Left ventricle myocardium superior (tissue), 1 donor: ENCODE data around the gene CYTH4. TPM values are rescaled to one million over a fixed set of nuclear protein-coding genes. Genes with fewer than 3 reads are reported as not detected.

Experiments
- ATAC-seq: fragments of 200-7000 bp; cut with Tn5 transposase; one replicate; pipeline ENCODE4 v1.9.1; 2020; ENCODE audit warnings: mild to moderate bottlenecking, moderate library complexity
- DNase-seq: peaks from one replicate; pipeline ENCODE4 v3.0.0-alpha.2; 2020
- intact Hi-C: fragments of 100-400 bp; cut with micrococcal nuclease; formaldehyde crosslinking; loops from one replicate; pipeline ENCODE4 v1.11.0; 2022
- total RNA-seq: library from RNA; stranded (reverse); fragmentation: NEBNext Ultra II Directional; extraction: Animal tissue kit (Norgen Biotek cat#: 25700); gene quantifications from one replicate; pipeline ENCODE4 v1.2.1, GENCODE V29; 2021
- donor health status: DM: no; HTN: yes; CAD: no; lungs with severe emphysema.

CYTH4 gene
- total RNA-seq, 1 donor from 2014 or later, result 6.2 TPM

- intact Hi-C loops, result no loop called here
Observed at GRCh38 chr22:37266581-37267134, 15.7 kb upstream of the CYTH4 start.

DNA sequence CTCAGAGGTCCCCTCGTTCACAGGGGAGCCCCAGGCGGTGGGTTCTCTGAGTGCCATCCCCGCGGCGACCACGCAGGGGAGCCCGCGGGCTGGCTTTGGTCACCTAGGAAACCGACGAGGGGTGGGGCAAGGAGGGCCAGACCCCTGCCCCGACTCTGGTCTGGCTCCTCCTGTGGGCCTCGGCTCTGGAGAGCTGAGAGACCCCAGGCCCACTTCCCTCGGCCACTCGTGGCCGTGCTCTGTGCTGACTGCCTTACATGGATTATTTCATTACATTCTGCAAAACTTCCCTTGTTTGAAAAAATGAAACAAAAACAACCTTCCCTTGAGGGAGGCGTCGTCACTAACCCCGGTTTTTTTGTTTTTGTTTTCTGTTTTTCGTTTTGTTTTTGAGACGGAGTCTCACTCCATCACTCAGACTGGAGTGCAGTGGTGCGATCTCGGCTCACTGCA is 15.1 kb upstream of the CYTH4 start:
- intact Hi-C loops, result no loop called here
- ATAC-seq (peak; percentile 75), DNase-seq (peak; percentile 71)

More at GRCh38 chr22:37266581-37267134, 15.7 kb upstream of the CYTH4 start:
- ATAC-seq, result peak; percentile 16
- DNase-seq, result peak; percentile 13

GRCh38 chr22:37267661-37268413 is 14.5 kb upstream of the CYTH4 start:
- ATAC-seq (peak; percentile 27), DNase-seq (peak; percentile 25)
- intact Hi-C loops, result no loop called here

GRCh38 chr22:37269936-37270678 is 12.2 kb upstream of the CYTH4 start:
- peak; percentile 30 for ATAC-seq
- DNase-seq, result peak; percentile 6
- intact Hi-C loops, result no loop called here

DNA sequence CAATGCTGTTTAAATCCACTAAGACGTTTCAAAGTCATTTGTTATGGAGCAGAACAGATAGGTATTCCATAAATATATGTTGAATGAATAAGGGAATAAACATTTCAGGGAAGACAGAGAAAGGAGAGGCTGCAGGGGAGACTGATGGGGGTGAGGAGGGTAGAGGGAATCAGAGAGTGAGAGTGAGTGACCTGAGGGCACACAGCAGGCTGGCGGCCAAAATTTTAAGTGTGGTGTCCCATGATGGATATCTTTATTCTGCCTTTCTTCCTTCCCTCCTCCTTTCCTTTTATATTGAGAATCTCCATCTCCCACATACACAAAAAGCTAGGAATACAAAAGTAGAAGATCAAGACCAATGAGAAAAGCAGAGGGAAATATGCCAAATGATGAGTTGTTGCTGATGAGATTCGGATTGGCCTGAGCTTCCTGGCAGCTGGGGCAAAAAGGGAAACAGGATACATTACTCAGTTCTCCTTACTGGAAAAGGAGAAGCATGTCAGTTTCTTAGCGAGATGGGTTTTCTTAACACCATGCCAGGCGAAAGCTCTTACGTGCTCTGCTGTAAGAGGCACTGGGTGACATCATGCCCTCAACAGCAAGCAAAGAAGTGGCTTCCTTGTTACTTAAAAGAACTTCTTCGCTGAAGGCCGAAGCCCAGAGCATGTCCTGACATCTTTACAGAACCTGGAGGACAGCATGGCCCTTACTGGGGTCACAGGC is 11.2 kb upstream of the CYTH4 start:
- DNase-seq (peak; percentile 27), ATAC-seq (peak; percentile 57)
- intact Hi-C loops, result no loop called here

DNA sequence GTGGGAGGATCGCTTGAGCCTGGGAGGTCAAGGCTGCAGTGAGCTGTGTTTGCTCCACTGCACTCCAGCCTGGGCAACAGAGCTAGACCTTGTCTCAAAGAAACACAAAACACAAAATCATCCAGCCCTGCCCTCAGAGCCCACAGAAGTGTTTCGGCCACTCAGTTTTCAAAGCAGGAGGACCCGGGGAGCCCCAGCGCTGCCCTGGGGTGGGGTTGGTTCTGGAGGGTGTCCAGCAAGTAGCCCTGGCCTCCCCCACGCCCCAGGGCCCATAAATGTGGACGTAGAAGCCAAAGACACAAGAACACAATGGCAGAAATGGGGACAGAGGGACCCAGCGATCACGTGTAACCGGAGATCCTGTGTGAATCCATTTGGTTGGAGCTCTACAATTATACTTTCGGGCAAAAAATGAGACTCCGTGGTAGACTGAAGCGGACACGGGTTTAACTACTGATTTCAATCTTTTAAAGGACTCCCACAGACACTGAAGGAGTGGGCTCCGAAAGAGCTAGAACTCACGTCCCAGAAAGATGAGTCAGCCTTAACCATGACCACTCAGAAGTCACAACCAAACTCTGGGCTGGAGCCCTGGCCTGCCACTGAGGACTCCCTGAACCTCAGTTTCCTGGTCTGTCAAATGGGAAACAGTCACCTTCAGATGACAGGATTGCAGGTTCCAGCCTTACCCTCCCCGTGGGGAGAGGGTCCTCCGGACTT is 9.0 kb upstream of the CYTH4 start:
- intact Hi-C loops, result no loop called here
- no peak for ATAC-seq
- peak; percentile 18 for DNase-seq

GRCh38 chr22:37273846-37274225 is 8.5 kb upstream of the CYTH4 start:
- intact Hi-C loops, result no loop called here
- ATAC-seq, result no peak
- peak; percentile 15 for DNase-seq

DNA sequence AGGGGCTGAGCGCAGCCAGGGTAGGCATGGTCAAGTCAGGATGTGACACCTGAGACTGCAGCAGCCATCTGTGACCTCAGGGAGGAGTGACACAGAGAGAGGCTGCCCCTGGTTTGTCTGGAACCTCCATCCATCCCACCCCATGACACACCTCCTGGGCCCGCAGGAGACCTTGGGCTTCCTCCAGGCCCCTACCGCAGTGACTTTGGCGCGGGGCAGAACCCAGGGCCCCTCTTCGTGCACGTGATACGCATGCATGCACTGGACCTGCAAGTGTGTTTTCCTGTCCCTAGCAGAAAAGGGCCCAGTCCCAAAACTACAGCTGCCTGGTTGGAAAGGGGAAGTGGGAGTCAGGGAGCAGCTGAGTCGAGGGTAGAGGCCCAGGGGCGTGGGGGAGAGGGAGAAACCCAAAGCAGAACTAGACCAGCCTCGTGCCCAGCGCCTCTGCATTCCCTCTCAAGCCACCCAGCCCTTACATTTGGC is 7.9 kb upstream of the CYTH4 start:
- intact Hi-C loops, result no loop called here
- peak; percentile 79 for ATAC-seq

GRCh38 chr22:37275134-37275533 is 7.2 kb upstream of the CYTH4 start:
- DNase-seq (peak; percentile 6), ATAC-seq (no peak)
- intact Hi-C loops, result no loop called here

More for the DNA sequence above, 7.9 kb upstream of the CYTH4 start:
- DNase-seq, result peak; percentile 70

DNA sequence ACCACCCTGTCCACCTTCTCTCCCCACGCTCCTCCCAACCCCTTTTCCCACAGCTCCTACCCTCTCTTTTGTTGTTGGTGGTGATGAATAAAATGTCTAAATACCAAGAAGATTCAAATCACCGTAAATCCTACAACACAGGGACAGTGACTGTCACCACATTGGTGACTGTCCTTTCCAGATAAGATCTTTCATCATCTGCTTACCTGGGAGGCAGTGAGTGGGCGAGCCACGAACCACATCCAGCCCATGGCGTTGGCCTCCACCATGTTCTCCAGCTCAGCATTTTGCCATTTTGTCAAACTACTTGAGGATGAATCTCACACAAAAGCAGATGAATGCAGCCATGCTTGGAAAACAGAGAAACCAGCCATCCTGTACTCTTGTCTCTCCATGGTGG is 6.7 kb upstream of the CYTH4 start:
- no peak for ATAC-seq
- DNase-seq, result no peak
- intact Hi-C loops, result no loop called here

GRCh38 chr22:37276776-37277175 is 5.5 kb upstream of the CYTH4 start:
- DNase-seq (peak; percentile 26), ATAC-seq (no peak)
- intact Hi-C loops, result no loop called here

DNA sequence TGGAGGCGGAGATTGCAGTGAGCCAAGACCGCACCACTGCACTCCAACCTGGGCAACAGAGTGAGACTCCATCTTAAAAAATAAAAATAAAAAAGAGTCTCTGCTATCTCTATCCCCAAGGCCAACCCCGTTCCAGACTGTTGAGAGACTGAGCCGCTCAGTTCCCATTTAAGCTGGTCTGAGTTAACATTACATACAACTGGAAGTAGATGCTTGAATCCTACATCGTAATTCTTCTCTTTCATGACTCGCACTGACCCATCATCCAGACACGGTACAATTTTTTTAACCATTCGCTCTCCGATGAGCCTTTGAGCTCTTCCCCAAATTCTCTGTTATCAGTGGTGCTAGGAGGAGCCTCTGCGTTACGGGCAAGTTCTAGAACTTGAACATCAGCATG is 4.9 kb upstream of the CYTH4 start:
- no peak for DNase-seq
- ATAC-seq, result no peak
- intact Hi-C loops, result no loop called here

GRCh38 chr22:37278261-37278660 is 4.0 kb upstream of the CYTH4 start:
- DNase-seq (no peak), ATAC-seq (no peak)
- intact Hi-C loops, result no loop called here

DNA sequence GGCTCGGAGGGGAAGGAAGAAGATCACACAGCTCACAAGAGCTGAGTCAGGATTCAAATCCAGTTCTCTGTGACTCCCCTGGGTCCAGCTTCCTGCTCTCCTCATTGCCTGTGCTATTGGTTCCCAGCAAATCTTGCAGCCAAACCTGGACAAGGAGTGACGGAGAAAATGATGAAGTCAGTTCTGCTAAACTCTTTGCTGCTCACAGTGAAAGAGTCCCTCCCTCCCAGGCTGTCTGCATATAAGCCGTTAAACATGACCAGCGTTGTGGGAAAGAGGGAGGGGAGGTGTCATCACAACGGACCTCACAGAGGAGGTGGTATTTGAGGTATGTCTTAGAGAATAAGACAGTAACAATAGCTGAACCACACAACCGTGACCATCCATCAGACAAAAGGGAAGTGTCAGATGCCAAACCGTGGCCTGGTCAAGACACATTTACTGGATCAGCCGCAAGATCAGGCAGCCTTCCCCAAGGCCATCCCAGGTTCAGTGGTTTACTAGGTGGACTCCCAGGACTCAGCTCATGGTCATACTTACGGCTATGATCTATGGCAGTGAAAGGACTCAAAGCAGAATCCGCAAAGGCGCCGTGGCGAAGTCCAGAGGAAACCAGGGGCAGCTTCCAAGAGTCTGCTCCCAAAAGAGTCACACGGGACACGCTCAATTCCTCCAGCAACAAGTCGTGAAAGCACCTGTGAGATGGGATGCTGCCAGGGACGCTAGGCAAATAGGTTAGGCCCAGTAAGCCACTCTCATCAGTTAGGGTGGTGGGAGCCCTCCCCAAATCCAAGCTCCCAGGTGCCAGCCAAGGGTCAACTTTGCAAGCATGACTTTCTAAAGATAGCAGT is 2.8 kb upstream of the CYTH4 start:
- DNase-seq (no peak), ATAC-seq (no peak)
- intact Hi-C loops, result no loop called here

DNA sequence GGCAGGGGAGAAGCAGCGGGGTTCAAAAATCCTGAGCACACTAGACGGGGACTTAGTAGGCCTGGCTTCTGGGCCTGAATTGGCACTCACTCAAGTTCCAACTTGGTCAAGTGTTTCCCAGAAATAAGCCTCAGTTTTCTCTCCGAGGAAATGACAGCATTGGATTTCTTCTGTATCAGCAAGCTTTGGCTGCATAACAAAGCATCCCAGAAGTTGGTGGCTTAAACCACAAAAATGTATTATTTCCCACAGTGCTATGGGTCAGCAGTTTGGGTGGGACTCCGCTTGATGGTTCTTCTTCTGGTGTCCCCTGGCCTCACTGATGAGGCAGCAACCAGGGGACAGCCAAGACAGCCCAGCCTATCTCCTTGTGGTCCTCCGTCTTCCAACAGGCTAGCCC is 1.6 kb upstream of the CYTH4 start:
- ATAC-seq, result no peak
- no peak for DNase-seq
- intact Hi-C loops, result no loop called here

DNA sequence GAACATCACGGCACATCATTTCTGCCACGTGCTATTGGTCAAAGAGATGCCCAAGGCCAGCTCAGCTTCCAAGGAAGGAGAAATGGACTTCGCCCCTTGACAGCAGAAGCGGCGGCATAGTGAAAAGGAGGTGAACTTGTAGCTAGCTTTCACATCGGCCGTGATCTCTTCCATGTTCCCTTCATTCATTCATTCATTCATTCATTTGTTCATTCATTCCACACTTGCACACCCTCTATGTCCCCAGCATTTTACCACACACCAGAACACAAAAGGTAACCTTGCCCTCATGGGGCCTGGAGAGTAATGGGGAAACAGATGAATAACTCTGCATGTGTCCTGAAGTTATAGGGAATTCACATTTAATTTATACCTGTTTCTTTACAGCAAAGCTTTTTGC is 1.1 kb upstream of the CYTH4 start:
- intact Hi-C loops, result no loop called here
- no peak for ATAC-seq
- no peak for DNase-seq

DNA sequence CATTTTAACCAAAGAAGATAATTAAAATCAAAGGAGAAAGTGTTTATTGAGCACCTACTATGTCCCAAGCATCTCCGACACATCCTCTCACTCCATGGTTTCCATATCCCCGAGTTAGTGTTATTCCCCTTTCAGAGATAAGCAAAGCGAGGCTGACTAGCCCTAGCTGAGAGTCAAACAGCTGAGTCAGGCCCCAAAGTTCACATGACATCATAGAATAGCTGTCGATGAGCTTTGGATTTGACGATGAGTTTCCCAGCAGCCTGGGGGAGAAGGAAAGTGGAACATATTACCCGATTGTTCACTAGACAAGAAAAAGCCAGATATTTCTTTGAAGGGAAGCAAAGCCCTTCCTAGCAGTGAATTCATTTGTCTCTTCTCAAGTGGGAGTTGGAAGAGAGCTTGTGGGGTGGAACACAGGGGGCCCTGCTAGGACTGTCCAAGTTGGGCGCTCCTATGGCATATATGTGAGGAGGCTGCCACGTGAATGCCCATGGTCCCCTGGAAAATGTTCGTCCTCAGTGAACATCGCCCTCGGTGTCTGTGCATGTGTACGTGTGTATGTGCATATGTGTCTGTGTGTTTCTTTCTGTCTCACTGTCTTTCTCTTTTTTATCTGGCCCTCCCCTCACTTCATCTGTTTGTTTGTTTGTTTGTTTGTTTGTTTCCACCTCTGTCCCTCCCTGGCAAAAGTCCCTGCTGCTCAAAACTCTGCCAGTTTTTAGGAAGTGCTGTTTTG is 493 bp upstream of the CYTH4 start:
- intact Hi-C loops, result no loop called here
- ATAC-seq (no peak), DNase-seq (no peak)
